Measurements from ENCODE around the gene CDKN2AIPNL. TPM values are rescaled to one million over a fixed set of nuclear protein-coding genes. Genes with fewer than 3 reads are reported as not detected.

Gene CDKN2AIPNL
- total and polyA plus RNA-seq, 2 of the 13 experiments (the other 11 are each of a cell fraction or from before 2014, with no cell fraction given), result 17.4 to 46.5 TPM

- DNase-seq (ENCODE audit: low spot score), result no peak
- Histone ChIP-seq H3K4me2 (ENCODE audit: low read depth, low read length) (no peak overlapping the region), H3K27ac (ENCODE audit: extremely low read length, insufficient read depth, low read length) (no peak overlapping the region), H3K4me3 (replicated peaks in 1 of 3; ENCODE audit: insufficient read depth in 1 of 3, low read depth in 2 of 3, low read length in 3 of 3) (no peak overlapping the region), H4K20me1 (ENCODE audit: insufficient read depth, low read length) (no peaks in the 10 kb centered on the region), H2AFZ (ENCODE audit: low read length) (no peak overlapping the region), H3K79me2 (ENCODE audit: insufficient read depth, low read length) (peaks cover 2% of the 10 kb centered on the region), H3K9me3 (ENCODE audit: low read length) (no peaks in the 10 kb centered on the region), H3K9ac (ENCODE audit: insufficient read depth, low read depth, low read length) (no peak overlapping the region), H3K4me1 (ENCODE audit: insufficient read depth, low read length) (peaks cover 2% of the 10 kb centered on the region; the same call in 1 of the 2 replicates), H3K27me3 (ENCODE audit: control insufficient read depth in 1 of 2, insufficient read depth in 2 of 2, low read length in 2 of 2) (no peaks in the 10 kb centered on the region), H3K36me3 (replicated peaks in 1 of 2; ENCODE audit: control insufficient read depth in 1 of 2, insufficient read depth in 2 of 2, low read length in 2 of 2) (peaks cover 1 to 10% of the 10 kb centered on the region in 2 experiments; a peak in 2 of 5 replicates)
- ATAC-seq, result no peak
- ChIA-PET CTCF (ENCODE audit: low intra/inter-chr PET ratio, low total read pairs) (no interaction called here), POLR2A (no interaction called here)
- in situ Hi-C loops (cut with HindIII; ENCODE audit: extremely low pct_ligation_motif_present, low pct_unique_long_range_greater_than_20kb), result no loop called here
- intact Hi-C loops (cut with micrococcal nuclease; ENCODE audit: unreplicated experiment), result no loop called here
- FAIRE-seq, result no peak
- TF ChIP-seq SPEN (CRISPR knock-in tag; IDR thresholded peaks at IDR 0.05; ENCODE audit: low read depth), result no peak
- TF ChIP-seq ATF5 (CRISPR knock-in tag; IDR thresholded peaks at IDR 0.05; ENCODE audit: low read depth), result no peak
- TF ChIP-seq ZNF225 (CRISPR knock-in tag; IDR thresholded peaks at IDR 0.05), result no peak
- TF ChIP-seq SP5 (CRISPR knock-in tag; IDR thresholded peaks at IDR 0.05; ENCODE audit: borderline replicate concordance, low read depth), result no peak
- no peak for TF ChIP-seq ZNF253 (CRISPR knock-in tag; IDR thresholded peaks at IDR 0.05; ENCODE audit: borderline replicate concordance)
- no peak for TF ChIP-seq ZBTB7A (CRISPR knock-in tag; IDR thresholded peaks at IDR 0.05)
- no peak for TF ChIP-seq REPIN1 (CRISPR knock-in tag; IDR thresholded peaks at IDR 0.05; ENCODE audit: borderline replicate concordance, low read depth)
- no peak for TF ChIP-seq ZNF83 (CRISPR knock-in tag; IDR thresholded peaks at IDR 0.05; ENCODE audit: borderline replicate concordance)
- TF ChIP-seq HDAC1 (CRISPR knock-in tag; IDR thresholded peaks at IDR 0.05), result no peak
- no peak for TF ChIP-seq ELK4 (CRISPR knock-in tag; IDR thresholded peaks at IDR 0.05; ENCODE audit: borderline replicate concordance)
- no peak for TF ChIP-seq ZFP41 (CRISPR knock-in tag; IDR thresholded peaks at IDR 0.05; ENCODE audit: borderline replicate concordance)
- no peak for TF ChIP-seq ZNF776 (CRISPR knock-in tag; IDR thresholded peaks at IDR 0.05)
- TF ChIP-seq CERS6 (CRISPR knock-in tag; IDR thresholded peaks at IDR 0.05), result no peak
- no peak for TF ChIP-seq MEF2D (CRISPR knock-in tag; IDR thresholded peaks at IDR 0.05)
- TF ChIP-seq FLYWCH1 (CRISPR knock-in tag; IDR thresholded peaks at IDR 0.05), result no peak
- no peak for TF ChIP-seq TERF1 (CRISPR knock-in tag; IDR thresholded peaks at IDR 0.05)
- no peak for TF ChIP-seq IRF9 (CRISPR knock-in tag; IDR thresholded peaks at IDR 0.05; ENCODE audit: borderline replicate concordance)
- TF ChIP-seq RXRB (CRISPR knock-in tag; IDR thresholded peaks at IDR 0.05; ENCODE audit: borderline replicate concordance), result no peak
- TF ChIP-seq SRF (IDR thresholded peaks at IDR 0.05; ENCODE audit: low read depth, low read length), result no peak
- 95% methylated on average over 5 of the region's 5 CpGs for WGBS (ENCODE audit: low lambda C conversion rate)
- BruUV-seq (replicated peaks), result no TSS peak
These were observed 7.7 kb downstream of the CDKN2AIPNL start for GRCh38 chr5:134403951-134404350.

Data from HepG2 (cell line).